HG03432 (cell line): ENCODE data around the gene C3orf80.
"Not testable (repeated sequence)": the region's sequence is repeated elsewhere in the genome, so short reads cannot be mapped to it uniquely, and the experiment has no call there.

Experiments used
- ATAC-seq: cut with Tn5 transposase; IDR thresholded peaks from one replicate; pipeline ENCODE4 v1.9.1; 2021; ENCODE audit warnings: mild to moderate bottlenecking, moderate library complexity; ENCODE audit not compliant: unreplicated experiment

Gene C3orf80

GRCh38 chr3:160210799-160211221, 14.4 kb upstream of the C3orf80 start:
- ATAC-seq, result peak; percentile 68

GRCh38 chr3:160213191-160213590, 12.0 kb upstream of the C3orf80 start:
- no peak for ATAC-seq

GRCh38 chr3:160217675-160218074, 7.5 kb upstream of the C3orf80 start:
- ATAC-seq, result no peak

GRCh38 chr3:160218136-160218535, 7.1 kb upstream of the C3orf80 start:
- ATAC-seq, result no peak

GRCh38 chr3:160220038-160220437, 5.2 kb upstream of the C3orf80 start:
- ATAC-seq, result no peak

GRCh38 chr3:160221019-160221418, 4.2 kb upstream of the C3orf80 start:
- ATAC-seq, result no peak

- no peak for ATAC-seq
Observed at GRCh38 chr3:160224256-160224655, 966 bp upstream of the C3orf80 start.

GRCh38 chr3:160224811-160225175, 429 bp upstream of the C3orf80 start:
- no peak for ATAC-seq

- peak; percentile 29 for ATAC-seq
Observed at GRCh38 chr3:160226026-160226907, 1.0 kb downstream of the C3orf80 start.

GRCh38 chr3:160227419-160227818, 2.2 kb downstream of the C3orf80 start:
- no peak for ATAC-seq

- no peak for ATAC-seq
Observed at GRCh38 chr3:160232014-160232413, 6.8 kb downstream of the C3orf80 start.

GRCh38 chr3:160240719-160241118, 15.5 kb downstream of the C3orf80 start:
- not testable (repeated sequence) for ATAC-seq

GRCh38 chr3:160245261-160245800, 20.1 kb downstream of the C3orf80 start:
- no peak for ATAC-seq

- no peak for ATAC-seq
Observed at GRCh38 chr3:160247766-160248165, 22.5 kb downstream of the C3orf80 start.

- no peak for ATAC-seq
Observed at GRCh38 chr3:160253298-160253697, 28.1 kb downstream of the C3orf80 start.

GRCh38 chr3:160257606-160258005, 32.4 kb downstream of the C3orf80 start:
- ATAC-seq, result no peak

- ATAC-seq, result no peak
Observed at GRCh38 chr3:160259589-160259988, 34.4 kb downstream of the C3orf80 start.

GRCh38 chr3:160260587-160261270, 35.5 kb downstream of the C3orf80 start:
- no peak for ATAC-seq

- no peak for ATAC-seq
Observed at GRCh38 chr3:160265088-160265487, 39.9 kb downstream of the C3orf80 start.
